GM18873 (cell line): ENCODE measurements around the gene ZNF227.
"Not testable (repeated sequence)": the region's sequence is repeated elsewhere in the genome, so short reads cannot be mapped to it uniquely, and the experiment has no call there.

Source experiments
- ATAC-seq: cut with Tn5 transposase; IDR thresholded peaks from one replicate; pipeline ENCODE4 v1.9.1; 2021; ENCODE audit warnings: mild to moderate bottlenecking, moderate library complexity, moderate number of reproducible peaks; ENCODE audit not compliant: unreplicated experiment, low FRiP score

The ZNF227 gene

GRCh38 chr19:44232867-44233266 lies 20.5 kb downstream of the ZNF227 start:
- ATAC-seq = no peak

GRCh38 chr19:44236384-44236783 lies 24.1 kb downstream of the ZNF227 start:
- no peak for ATAC-seq

- ATAC-seq = not testable (repeated sequence)
Observed at GRCh38 chr19:44252332-44252731, 40.0 kb downstream of the ZNF227 start.

- not testable (repeated sequence) for ATAC-seq
Observed at GRCh38 chr19:44253392-44253791, 41.1 kb downstream of the ZNF227 start.

- no peak for ATAC-seq
Observed at GRCh38 chr19:44254496-44254895, 42.2 kb downstream of the ZNF227 start.

- ATAC-seq = no peak
Observed at GRCh38 chr19:44255705-44256411, 43.5 kb downstream of the ZNF227 start.

GRCh38 chr19:44258136-44258535 lies 45.8 kb downstream of the ZNF227 start:
- ATAC-seq = no peak

- ATAC-seq = no peak
Observed at GRCh38 chr19:44258835-44259413, 46.6 kb downstream of the ZNF227 start.

- ATAC-seq = no peak
Observed at GRCh38 chr19:44260343-44260681, 48.0 kb downstream of the ZNF227 start.

- ATAC-seq = no peak
Observed at GRCh38 chr19:44260695-44261446, 48.5 kb downstream of the ZNF227 start.

GRCh38 chr19:44277331-44277730 lies 65.0 kb downstream of the ZNF227 start:
- no peak for ATAC-seq

GRCh38 chr19:44278181-44278690 lies 65.9 kb downstream of the ZNF227 start:
- ATAC-seq = no peak

- ATAC-seq = no peak
Observed at GRCh38 chr19:44280916-44281315, 68.6 kb downstream of the ZNF227 start.

GRCh38 chr19:44282846-44283245 lies 70.5 kb downstream of the ZNF227 start:
- ATAC-seq = no peak

GRCh38 chr19:44284968-44285367 lies 72.6 kb downstream of the ZNF227 start:
- no peak for ATAC-seq
